Activated T-cell treated with anti-CD3 and anti-CD28 coated beads, Interleukin-2, amount 50 U/mL, for 72 hours (primary cell): ENCODE results near the gene SLC6A1. TPM values are rescaled to one million over a fixed set of nuclear protein-coding genes. Genes with fewer than 3 reads are reported as not detected.

Experiments
- total RNA-seq, 2 donors: library from RNA; stranded (reverse); gene quantifications; one replicate each; pipeline ENCODE4 v1.2.3, GENCODE V29; 2022

The SLC6A1 gene
- total RNA-seq, 2 donors from 2014 or later = not detected

Other genes starting within 250 kb of the SLC6A1 start
- gene SLC6A11, start 176.5 kb upstream of the SLC6A1 start, total RNA-seq = not detected
- gene HRH1, start 161.7 kb downstream of the SLC6A1 start, total RNA-seq = 1 to 10 TPM; 4.6 TPM